PFSK-1 (cell line): ENCODE data around the gene GCAT.

ENCODE experiments used
- FOXP2 ChIP-seq: optimal IDR thresholded peaks from 2 replicates; pipeline ENCODE3; 2011; ENCODE audit warnings: borderline replicate concordance, control low read depth, inconsistent platforms; ENCODE audit not compliant: insufficient read depth; ENCODE audit errors: extremely low read length, extremely low read depth
- POLR2AphosphoS5 ChIP-seq: IDR thresholded peaks from 2 replicates; pipeline ENCODE4 v1.6.1; 2012; ENCODE audit warnings: low read depth, mild to moderate bottlenecking, control low read depth, low read length, moderate library complexity
- REST ChIP-seq, 2 experiments: IDR thresholded peaks; 2 replicates each; pipeline versions ENCODE4 v1.6.1 to v1.8.0; 2011 to 2012; ENCODE audit warnings: low read depth in 2 of 2, low read length in 2 of 2, control low read depth in 1 of 2, inconsistent platforms in 1 of 2, mild to moderate bottlenecking in 1 of 2, moderate library complexity in 1 of 2; ENCODE audit not compliant: insufficient read depth in 1 of 2
- SIN3A ChIP-seq: IDR thresholded peaks from 2 replicates; pipeline ENCODE4 v1.6.1; 2012; ENCODE audit warnings: mild to moderate bottlenecking, low read length, moderate library complexity, borderline replicate concordance; ENCODE audit not compliant: insufficient read depth
- TAF1 ChIP-seq: IDR thresholded peaks from 2 replicates; pipeline ENCODE4 v1.6.1; 2012; ENCODE audit warnings: low read length, control low read depth, borderline replicate concordance; ENCODE audit not compliant: insufficient read depth

DNA sequence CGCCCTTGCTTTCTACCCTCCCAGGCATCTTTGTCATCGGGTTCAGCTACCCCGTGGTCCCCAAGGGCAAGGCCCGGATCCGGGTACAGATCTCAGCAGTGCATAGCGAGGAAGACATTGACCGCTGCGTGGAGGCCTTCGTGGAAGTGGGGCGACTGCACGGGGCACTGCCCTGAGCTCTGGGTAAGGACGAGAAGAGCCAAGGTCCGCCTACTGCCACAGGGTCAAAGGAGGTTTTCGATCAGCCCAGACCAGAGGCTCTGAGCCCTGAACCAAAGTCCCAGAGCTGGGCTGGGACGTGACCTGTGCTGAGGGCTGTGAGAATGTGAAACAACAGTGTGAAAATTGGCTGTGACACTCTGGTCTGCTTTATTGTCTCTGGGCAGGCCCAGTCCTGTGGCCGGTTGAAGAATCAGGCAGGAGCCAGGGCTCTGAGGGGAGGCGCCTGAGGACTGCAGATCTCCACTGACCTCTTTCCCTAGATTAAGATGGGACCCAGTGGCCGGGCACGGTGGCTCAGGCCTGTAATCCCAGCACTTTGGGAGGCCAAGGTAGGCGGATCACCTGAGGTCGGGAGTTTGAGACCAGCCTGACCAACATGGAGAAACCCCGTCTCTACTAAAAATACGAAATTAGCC lies 8.9 kb downstream of the GCAT start:
- TF ChIP-seq REST (IDR thresholded peaks at IDR 0.05; ENCODE audit: insufficient read depth in 1 of 2, low read depth in 2 of 2, low read length in 2 of 2), result no peak
- TF ChIP-seq POLR2AphosphoS5, result no peak
- TF ChIP-seq TAF1, result no peak
- no peak for TF ChIP-seq SIN3A
- TF ChIP-seq FOXP2, result no peak
